Measurements from ENCODE around the gene MACROH2A2.

MACROH2A2 gene

GRCh38 chr10:70101668-70102067 is 49.0 kb downstream of the MACROH2A2 start:
- Mint-ChIP-seq H3K27me3 (ENCODE audit: low read depth) (no peaks in the 10 kb centered on the region), H3K36me3 (ENCODE audit: low read depth) (no peaks in the 10 kb centered on the region), H3K4me3 (no peak overlapping the region), H3K9me3 (no peaks in the 10 kb centered on the region), H3K4me1 (ENCODE audit: low read depth) (no peaks in the 10 kb centered on the region), H3K27ac (no peak overlapping the region)

- peaks cover 3% of the 10 kb centered on the region for H3K4me1 Mint-ChIP-seq (ENCODE audit: low read depth)
- no peaks in the 10 kb centered on the region for H3K9me3 Mint-ChIP-seq
- H3K36me3 Mint-ChIP-seq (ENCODE audit: low read depth): peaks cover 2% of the 10 kb centered on the region
- H3K27ac Mint-ChIP-seq: no peak overlapping the region
- no peaks in the 10 kb centered on the region for H3K27me3 Mint-ChIP-seq (ENCODE audit: low read depth)
- no peak overlapping the region for H3K4me3 Mint-ChIP-seq
Observed at GRCh38 chr10:70106958-70107791, 54.5 kb downstream of the MACROH2A2 start.

- Mint-ChIP-seq H3K27ac (no peak overlapping the region), H3K36me3 (ENCODE audit: low read depth) (peaks cover 8% of the 10 kb centered on the region), H3K9me3 (no peaks in the 10 kb centered on the region), H3K4me3 (no peak overlapping the region), H3K27me3 (ENCODE audit: low read depth) (no peaks in the 10 kb centered on the region), H3K4me1 (ENCODE audit: low read depth) (peaks cover 5% of the 10 kb centered on the region)
Observed at GRCh38 chr10:70109064-70109729, 56.6 kb downstream of the MACROH2A2 start.

GRCh38 chr10:70111496-70111895 is 58.9 kb downstream of the MACROH2A2 start:
- Mint-ChIP-seq H3K36me3 (ENCODE audit: low read depth) (peaks cover 8% of the 10 kb centered on the region), H3K27ac (peak overlapping the region; percentile 9), H3K4me1 (ENCODE audit: low read depth) (peaks cover 6% of the 10 kb centered on the region), H3K9me3 (no peaks in the 10 kb centered on the region), H3K4me3 (no peak overlapping the region), H3K27me3 (ENCODE audit: low read depth) (no peaks in the 10 kb centered on the region)

GRCh38 chr10:70112071-70112470 is 59.4 kb downstream of the MACROH2A2 start:
- Mint-ChIP-seq H3K36me3 (ENCODE audit: low read depth) (peaks cover 8% of the 10 kb centered on the region), H3K27ac (no peak overlapping the region), H3K9me3 (no peaks in the 10 kb centered on the region), H3K4me1 (ENCODE audit: low read depth) (peaks cover 6% of the 10 kb centered on the region), H3K27me3 (ENCODE audit: low read depth) (no peaks in the 10 kb centered on the region), H3K4me3 (no peak overlapping the region)

GRCh38 chr10:70114902-70115301 is 62.3 kb downstream of the MACROH2A2 start:
- Mint-ChIP-seq H3K27me3 (ENCODE audit: low read depth) (no peaks in the 10 kb centered on the region), H3K9me3 (no peaks in the 10 kb centered on the region), H3K36me3 (ENCODE audit: low read depth) (peaks cover 8% of the 10 kb centered on the region), H3K4me3 (no peak overlapping the region), H3K27ac (no peak overlapping the region), H3K4me1 (ENCODE audit: low read depth) (peaks cover 6% of the 10 kb centered on the region)

- H3K9me3 Mint-ChIP-seq: no peaks in the 10 kb centered on the region
- H3K27me3 Mint-ChIP-seq (ENCODE audit: low read depth): no peaks in the 10 kb centered on the region
- peaks cover 8% of the 10 kb centered on the region for H3K36me3 Mint-ChIP-seq (ENCODE audit: low read depth)
- peaks cover 6% of the 10 kb centered on the region for H3K4me1 Mint-ChIP-seq (ENCODE audit: low read depth)
- H3K27ac Mint-ChIP-seq: no peak overlapping the region
- H3K4me3 Mint-ChIP-seq: no peak overlapping the region
Observed at GRCh38 chr10:70115948-70116682, 63.5 kb downstream of the MACROH2A2 start.

GRCh38 chr10:70117646-70118045 is 65.0 kb downstream of the MACROH2A2 start:
- Mint-ChIP-seq H3K36me3 (ENCODE audit: low read depth) (peaks cover 6% of the 10 kb centered on the region), H3K27ac (no peak overlapping the region), H3K4me3 (no peak overlapping the region), H3K27me3 (ENCODE audit: low read depth) (no peaks in the 10 kb centered on the region), H3K9me3 (no peaks in the 10 kb centered on the region), H3K4me1 (ENCODE audit: low read depth) (peaks cover 4% of the 10 kb centered on the region)

GRCh38 chr10:70118196-70118595 is 65.5 kb downstream of the MACROH2A2 start:
- Mint-ChIP-seq H3K36me3 (ENCODE audit: low read depth) (peaks cover 3% of the 10 kb centered on the region), H3K27ac (no peak overlapping the region), H3K27me3 (ENCODE audit: low read depth) (no peaks in the 10 kb centered on the region), H3K4me1 (ENCODE audit: low read depth) (peaks cover 2% of the 10 kb centered on the region), H3K9me3 (no peaks in the 10 kb centered on the region), H3K4me3 (no peak overlapping the region)

GRCh38 chr10:70119197-70119596 is 66.6 kb downstream of the MACROH2A2 start:
- peaks cover 2% of the 10 kb centered on the region for H3K4me1 Mint-ChIP-seq (ENCODE audit: low read depth)
- no peak overlapping the region for H3K4me3 Mint-ChIP-seq
- H3K36me3 Mint-ChIP-seq (ENCODE audit: low read depth): no peaks in the 10 kb centered on the region
- H3K27ac Mint-ChIP-seq: no peak overlapping the region
- H3K9me3 Mint-ChIP-seq: no peaks in the 10 kb centered on the region
- H3K27me3 Mint-ChIP-seq (ENCODE audit: low read depth): no peaks in the 10 kb centered on the region

GRCh38 chr10:70119623-70120022 is 67.0 kb downstream of the MACROH2A2 start:
- Mint-ChIP-seq H3K27me3 (ENCODE audit: low read depth) (no peaks in the 10 kb centered on the region), H3K4me3 (no peak overlapping the region), H3K27ac (no peak overlapping the region), H3K4me1 (ENCODE audit: low read depth) (peaks cover 2% of the 10 kb centered on the region), H3K36me3 (ENCODE audit: low read depth) (no peaks in the 10 kb centered on the region), H3K9me3 (no peaks in the 10 kb centered on the region)

- no peaks in the 10 kb centered on the region for H3K36me3 Mint-ChIP-seq (ENCODE audit: low read depth)
- no peaks in the 10 kb centered on the region for H3K9me3 Mint-ChIP-seq
- H3K4me1 Mint-ChIP-seq (ENCODE audit: low read depth): peaks cover 2% of the 10 kb centered on the region
- no peak overlapping the region for H3K4me3 Mint-ChIP-seq
- no peak overlapping the region for H3K27ac Mint-ChIP-seq
- no peaks in the 10 kb centered on the region for H3K27me3 Mint-ChIP-seq (ENCODE audit: low read depth)
Observed at GRCh38 chr10:70120417-70120816, 67.8 kb downstream of the MACROH2A2 start.

GRCh38 chr10:70121281-70121949 is 68.8 kb downstream of the MACROH2A2 start:
- Mint-ChIP-seq H3K4me3 (no peak overlapping the region), H3K36me3 (ENCODE audit: low read depth) (no peaks in the 10 kb centered on the region), H3K27ac (no peak overlapping the region), H3K27me3 (ENCODE audit: low read depth) (no peaks in the 10 kb centered on the region), H3K9me3 (no peaks in the 10 kb centered on the region), H3K4me1 (ENCODE audit: low read depth) (no peaks in the 10 kb centered on the region)

GRCh38 chr10:70122742-70123141 is 70.1 kb downstream of the MACROH2A2 start:
- no peaks in the 10 kb centered on the region for H3K36me3 Mint-ChIP-seq (ENCODE audit: low read depth)
- H3K4me1 Mint-ChIP-seq (ENCODE audit: low read depth): no peaks in the 10 kb centered on the region
- H3K27me3 Mint-ChIP-seq (ENCODE audit: low read depth): no peaks in the 10 kb centered on the region
- H3K4me3 Mint-ChIP-seq: no peak overlapping the region
- no peaks in the 10 kb centered on the region for H3K9me3 Mint-ChIP-seq
- H3K27ac Mint-ChIP-seq: no peak overlapping the region

Measured in T-helper 1 cell treated with Interleukin-12 subunit alpha and Interleukin-12 subunit beta and Interleukin-4 antibody, amounts not matched to agents 30 μg/mL and 1 μg/mL, for 36 hours (primary cell).